C4-2B (cell line): ENCODE results near the gene NAV2.

ENCODE experiments used
- H3K27ac ChIP-seq: fragments of 450-650 bp; 2 replicates; pipeline ENCODE4 v1.5.1; 2017
- ZFX ChIP-seq: fragments of 450-650 bp; IDR thresholded peaks from 2 replicates; pipeline ENCODE4 v1.6.1; 2017
- TF ChIP-seq, protein P1 (sequence below): fragments of 450-650 bp; conservative IDR thresholded peaks from 2 replicates; pipeline ENCODE4 v1.5.1; 2017; ENCODE audit warnings: mild to moderate bottlenecking

Gene NAV2

GRCh38 chr11:19868281-19868821 lies 155.7 kb downstream of the NAV2 start:
- TF ChIP-seq, protein P1, sequence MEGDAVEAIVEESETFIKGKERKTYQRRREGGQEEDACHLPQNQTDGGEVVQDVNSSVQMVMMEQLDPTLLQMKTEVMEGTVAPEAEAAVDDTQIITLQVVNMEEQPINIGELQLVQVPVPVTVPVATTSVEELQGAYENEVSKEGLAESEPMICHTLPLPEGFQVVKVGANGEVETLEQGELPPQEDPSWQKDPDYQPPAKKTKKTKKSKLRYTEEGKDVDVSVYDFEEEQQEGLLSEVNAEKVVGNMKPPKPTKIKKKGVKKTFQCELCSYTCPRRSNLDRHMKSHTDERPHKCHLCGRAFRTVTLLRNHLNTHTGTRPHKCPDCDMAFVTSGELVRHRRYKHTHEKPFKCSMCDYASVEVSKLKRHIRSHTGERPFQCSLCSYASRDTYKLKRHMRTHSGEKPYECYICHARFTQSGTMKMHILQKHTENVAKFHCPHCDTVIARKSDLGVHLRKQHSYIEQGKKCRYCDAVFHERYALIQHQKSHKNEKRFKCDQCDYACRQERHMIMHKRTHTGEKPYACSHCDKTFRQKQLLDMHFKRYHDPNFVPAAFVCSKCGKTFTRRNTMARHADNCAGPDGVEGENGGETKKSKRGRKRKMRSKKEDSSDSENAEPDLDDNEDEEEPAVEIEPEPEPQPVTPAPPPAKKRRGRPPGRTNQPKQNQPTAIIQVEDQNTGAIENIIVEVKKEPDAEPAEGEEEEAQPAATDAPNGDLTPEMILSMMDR, result no peak
- no peak for TF ChIP-seq ZFX
- H3K27ac ChIP-seq, result no peak overlapping the region

DNA sequence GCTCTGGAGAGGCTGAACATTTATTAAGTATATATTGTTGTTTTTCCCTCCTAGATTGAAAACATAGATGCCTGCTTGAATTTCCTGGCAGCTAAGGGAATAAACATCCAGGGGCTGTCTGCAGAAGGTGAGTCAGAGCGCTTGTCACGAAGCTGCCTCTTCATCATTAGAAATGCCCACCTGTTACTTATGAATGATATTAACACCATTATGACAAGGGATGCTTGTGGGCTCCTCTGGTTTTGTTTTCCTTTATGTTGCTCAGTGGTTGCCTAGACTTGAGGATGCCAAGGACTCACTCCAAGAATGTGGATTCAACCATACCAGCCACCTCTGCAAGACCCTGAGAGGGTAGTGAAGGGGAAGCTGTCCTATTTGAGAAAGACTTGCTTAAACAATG lies 156.2 kb downstream of the NAV2 start:
- no peak overlapping the region for H3K27ac ChIP-seq
- TF ChIP-seq ZFX, result no peak
- TF ChIP-seq, protein P1, result no peak

DNA sequence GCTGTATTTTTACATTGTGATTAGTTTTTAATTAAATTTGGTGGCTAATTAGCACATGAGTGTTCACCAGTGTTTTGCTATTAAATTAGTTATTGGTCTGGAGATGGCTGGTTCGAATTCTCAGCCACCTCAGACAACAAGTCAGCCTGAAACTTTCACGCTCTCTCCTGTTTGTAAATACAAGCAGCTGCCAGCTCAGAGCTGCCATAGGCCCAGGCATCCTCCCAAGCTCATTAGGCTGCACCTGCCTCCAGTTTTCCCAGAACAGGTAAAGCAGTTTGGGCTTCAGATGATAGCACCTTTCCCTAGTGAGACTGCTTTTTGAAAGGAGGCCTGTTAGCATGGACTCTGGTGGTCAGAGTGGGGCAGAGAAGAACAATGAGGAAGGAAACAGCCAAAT lies 156.8 kb downstream of the NAV2 start:
- H3K27ac ChIP-seq, result no peak overlapping the region
- no peak for TF ChIP-seq ZFX
- TF ChIP-seq, protein P1, result no peak

- TF ChIP-seq, protein P1, result no peak
- no peak for TF ChIP-seq ZFX
- no peak overlapping the region for H3K27ac ChIP-seq
Observed at GRCh38 chr11:19869946-19870589, 157.4 kb downstream of the NAV2 start.

- no peak for TF ChIP-seq ZFX
- H3K27ac ChIP-seq, result no peak overlapping the region
Observed at GRCh38 chr11:19871531-19871930, 158.9 kb downstream of the NAV2 start.

- TF ChIP-seq, protein P1, result no peak
- TF ChIP-seq ZFX, result no peak
- H3K27ac ChIP-seq, result no peak overlapping the region
Observed at GRCh38 chr11:19872512-19873145, 160.0 kb downstream of the NAV2 start.

- TF ChIP-seq ZFX, result no peak
- TF ChIP-seq, protein P1, result no peak
- no peak overlapping the region for H3K27ac ChIP-seq
Observed at GRCh38 chr11:19873730-19874129, 161.1 kb downstream of the NAV2 start.

DNA sequence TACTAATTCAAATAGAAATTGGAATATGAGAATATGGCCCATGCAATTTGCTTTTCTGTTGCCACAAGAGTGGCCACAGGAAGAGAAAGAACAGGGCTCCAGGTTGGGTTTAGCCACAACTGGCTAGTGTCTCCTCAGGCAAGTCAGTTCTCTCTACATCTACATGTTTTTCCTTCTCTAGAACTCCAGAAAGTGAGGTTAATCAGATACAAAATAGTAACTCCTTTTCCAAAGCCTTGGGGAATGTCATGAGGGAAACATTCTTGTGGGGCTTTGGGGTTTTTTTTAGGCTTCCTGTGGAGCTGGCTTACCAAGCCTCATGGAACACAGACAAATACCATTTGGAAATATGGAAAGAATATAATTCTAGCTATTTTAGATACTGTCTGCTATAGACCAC lies 161.6 kb downstream of the NAV2 start:
- no peak overlapping the region for H3K27ac ChIP-seq
- TF ChIP-seq, protein P1, result no peak
- no peak for TF ChIP-seq ZFX
